GM12865 (cell line): ENCODE results near the gene OTOP1.

Source experiments
- DNase-seq: peaks from one replicate; pipeline ENCODE4 v3.0.0; 2010; ENCODE audit warnings: low read depth
- H3K4me3 ChIP-seq: 2 replicates; pipeline ENCODE4 v1.5.1; 2011; ENCODE audit warnings: mild to moderate bottlenecking, low read depth, low read length, control low read depth
- CTCF ChIP-seq: IDR thresholded peaks from 2 replicates; pipeline ENCODE4 v1.5.1; 2011; ENCODE audit warnings: low read length, control low read depth, low read depth, inconsistent platforms; ENCODE audit not compliant: insufficient read depth; ENCODE audit errors: missing control alignments

Gene OTOP1

GRCh38 chr4:4226606-4227438, at the start of gene OTOP1:
Gene OTOP1, minus strand, starts transcription at chr4:4226929. Its CDS starts 65 bp downstream, at chr4:4226864.
- DNase-seq = no peak
- TF ChIP-seq CTCF = no peak
- H3K4me3 ChIP-seq = no peak within 1 kb of the TSS

GRCh38 chr4:4274226-4274625, 47.5 kb upstream of the OTOP1 start:
- no peak for TF ChIP-seq CTCF
- no peak for DNase-seq
- H3K4me3 ChIP-seq = no peak overlapping the region

- no peak for TF ChIP-seq CTCF
- H3K4me3 ChIP-seq = no peak overlapping the region
- DNase-seq = no peak
Measured at GRCh38 chr4:4271912-4272311, 45.2 kb upstream of the OTOP1 start.

- H3K4me3 ChIP-seq = no peak overlapping the region
- TF ChIP-seq CTCF = no peak
- DNase-seq = no peak
Measured at GRCh38 chr4:4270529-4270928, 43.8 kb upstream of the OTOP1 start.

GRCh38 chr4:4269856-4270255, 43.1 kb upstream of the OTOP1 start:
- DNase-seq = no peak
- H3K4me3 ChIP-seq = no peak overlapping the region
- TF ChIP-seq CTCF = no peak

- TF ChIP-seq CTCF = no peak
- no peak for DNase-seq
Measured at GRCh38 chr4:4269331-4269731, 42.6 kb upstream of the OTOP1 start.

GRCh38 chr4:4268776-4269175, 42.0 kb upstream of the OTOP1 start:
- no peak for DNase-seq
- H3K4me3 ChIP-seq = no peak overlapping the region
- TF ChIP-seq CTCF = no peak

More at GRCh38 chr4:4269331-4269731, 42.6 kb upstream of the OTOP1 start:
- H3K4me3 ChIP-seq = no peak overlapping the region
